ENCODE data around the gene ANKRD11. TPM values are rescaled to one million over a fixed set of nuclear protein-coding genes. Genes with fewer than 3 reads are reported as not detected.

ANKRD11 gene
- total RNA-seq, 2 donors from 2014 or later: 118 to 159 TPM

- Mint-ChIP-seq H3K27me3 (ENCODE audit: insufficient read depth) (no peaks in the 10 kb centered on the region), H3K36me3 (ENCODE audit: low read depth) (peaks cover 15% of the 10 kb centered on the region), H3K4me1 (peaks cover 59% of the 10 kb centered on the region), H3K27ac (peak overlapping the region; percentile 12), H3K9me3 (no peaks in the 10 kb centered on the region), H3K4me3 (no peak overlapping the region)
- 88 to 93% methylated on average over 4 of the region's 4 CpGs for WGBS, 2 experiments (ENCODE audit: insufficient coverage in 1 of 2, insufficient read length in 1 of 2)
- TF ChIP-seq CTCF (conservative IDR thresholded peaks at IDR 0.05): no peak
- H3K4me1 ChIP-seq (ENCODE audit: control insufficient read depth, insufficient read depth, low read length): peaks cover 8% of the 10 kb centered on the region
- no peaks in the 10 kb centered on the region for H3K27me3 ChIP-seq (ENCODE audit: control insufficient read depth, insufficient read depth, low read length, poor library complexity, severe bottlenecking)
- no peak overlapping the region for H3K27ac ChIP-seq (ENCODE audit: low read depth, low read length)
- no peak overlapping the region for H3K4me3 ChIP-seq (ENCODE audit: low read length)
- no peak overlapping the region for H3K9ac ChIP-seq (ENCODE audit: extremely low read depth, low read length, poor library complexity, severe bottlenecking)
- no peaks in the 10 kb centered on the region for H3K9me3 ChIP-seq (ENCODE audit: control insufficient read depth, low read length)
- H3K36me3 ChIP-seq (ENCODE audit: control insufficient read depth, insufficient read depth, low read length): peaks cover 22% of the 10 kb centered on the region
- DNase-seq: no peak
Observed at GRCh38 chr16:89485701-89486246, 4.6 kb downstream of the ANKRD11 start.

- Histone ChIP-seq H3K27me3 (ENCODE audit: control insufficient read depth, insufficient read depth, low read length, poor library complexity, severe bottlenecking) (no peaks in the 10 kb centered on the region), H3K4me1 (ENCODE audit: control insufficient read depth, insufficient read depth, low read length) (peaks cover 8% of the 10 kb centered on the region), H3K27ac (ENCODE audit: low read depth, low read length) (no peak overlapping the region), H3K36me3 (ENCODE audit: control insufficient read depth, insufficient read depth, low read length) (peaks cover 25% of the 10 kb centered on the region), H3K9ac (ENCODE audit: extremely low read depth, low read length, poor library complexity, severe bottlenecking) (no peak overlapping the region), H3K4me3 (ENCODE audit: low read length) (peak overlapping the region; percentile 5), H3K9me3 (ENCODE audit: control insufficient read depth, low read length) (no peaks in the 10 kb centered on the region)
- Mint-ChIP-seq H3K4me1 (peaks cover 62% of the 10 kb centered on the region), H3K9me3 (no peaks in the 10 kb centered on the region), H3K27ac (peak overlapping the region; percentile 56), H3K27me3 (ENCODE audit: insufficient read depth) (no peaks in the 10 kb centered on the region), H3K4me3 (no peak overlapping the region), H3K36me3 (ENCODE audit: low read depth) (peaks cover 15% of the 10 kb centered on the region)
- 73 to 80% methylated on average over 6 to 11 of the region's 11 CpGs for WGBS, 2 experiments (ENCODE audit: insufficient coverage in 1 of 2, insufficient read length in 1 of 2)
- peak; percentile 54 for DNase-seq
- no peak for TF ChIP-seq CTCF (conservative IDR thresholded peaks at IDR 0.05)
Observed at GRCh38 chr16:89484923-89485679, 5.3 kb downstream of the ANKRD11 start.

- Mint-ChIP-seq H3K9me3 (no peaks in the 10 kb centered on the region), H3K4me3 (no peak overlapping the region), H3K27ac (no peak overlapping the region), H3K4me1 (peaks cover 64% of the 10 kb centered on the region), H3K27me3 (ENCODE audit: insufficient read depth) (no peaks in the 10 kb centered on the region), H3K36me3 (ENCODE audit: low read depth) (peaks cover 15% of the 10 kb centered on the region)
- Histone ChIP-seq H3K27ac (ENCODE audit: low read depth, low read length) (no peak overlapping the region), H3K27me3 (ENCODE audit: control insufficient read depth, insufficient read depth, low read length, poor library complexity, severe bottlenecking) (no peaks in the 10 kb centered on the region), H3K4me3 (ENCODE audit: low read length) (no peak overlapping the region), H3K4me1 (ENCODE audit: control insufficient read depth, insufficient read depth, low read length) (peaks cover 8% of the 10 kb centered on the region), H3K36me3 (ENCODE audit: control insufficient read depth, insufficient read depth, low read length) (peaks cover 25% of the 10 kb centered on the region), H3K9me3 (ENCODE audit: control insufficient read depth, low read length) (no peaks in the 10 kb centered on the region), H3K9ac (ENCODE audit: extremely low read depth, low read length, poor library complexity, severe bottlenecking) (no peak overlapping the region)
- TF ChIP-seq CTCF (conservative IDR thresholded peaks at IDR 0.05): no peak
- no peak for DNase-seq
- WGBS, 2 experiments (ENCODE audit: insufficient coverage in 1 of 2, insufficient read length in 1 of 2): 93 to 100% methylated on average over 3 to 5 of the region's 5 CpGs
Observed at GRCh38 chr16:89484041-89484501, 6.3 kb downstream of the ANKRD11 start.

Data from endodermal cell (in vitro differentiated cells).